ENCODE measurements around the gene SLC8A3.

GRCh38 chr14:70059545-70059944, 129.2 kb downstream of the SLC8A3 start:
- TF ChIP-seq EZH2 (IDR thresholded peaks at IDR 0.05; ENCODE audit: insufficient read depth, poor library complexity, severe bottlenecking) (no peak), EZH2phosphoT487 (IDR thresholded peaks at IDR 0.05; ENCODE audit: insufficient read depth, low read depth) (no peak)
